HEK293 (cell line): ENCODE data around the gene RASA3.

Experiments used
- CTCF ChIP-seq: fragments of 450-650 bp; formaldehyde crosslinking; IDR thresholded peaks from 2 replicates; pipeline ENCODE4 v1.5.1; 2016; ENCODE audit warnings: missing biosample characterization, missing genetic modification characterization
- HOXA7 ChIP-seq: sonication (generic); formaldehyde crosslinking; IDR thresholded peaks from 2 replicates; pipeline ENCODE4 v1.8.1; 2022; ENCODE audit warnings: missing genetic modification reagents, borderline replicate concordance
- PRDM1 ChIP-seq: fragments of 450-650 bp; formaldehyde crosslinking; IDR thresholded peaks from 2 replicates; pipeline ENCODE4; 2016; ENCODE audit warnings: missing biosample characterization, missing genetic modification characterization
- TRIM28 ChIP-seq: IDR thresholded peaks from 2 replicates; pipeline ENCODE4 v1.6.1; 2011; ENCODE audit warnings: low read length, control low read depth, borderline replicate concordance
- ZBTB21 ChIP-seq: fragments of 450-650 bp; formaldehyde crosslinking; IDR thresholded peaks from 2 replicates; pipeline ENCODE4 v1.5.1; 2017; ENCODE audit warnings: missing biosample characterization, missing genetic modification characterization
- ZBTB8A ChIP-seq: fragments of 450-650 bp; formaldehyde crosslinking; IDR thresholded peaks from 2 replicates; pipeline ENCODE4 v1.5.1; 2016; ENCODE audit warnings: missing biosample characterization, missing genetic modification characterization
- ZNF138 ChIP-seq: fragments of 450-650 bp; formaldehyde crosslinking; IDR thresholded peaks from 2 replicates; pipeline ENCODE4 v1.5.1; 2016; ENCODE audit warnings: missing biosample characterization, missing genetic modification characterization, borderline replicate concordance
- ZNF776 ChIP-seq: fragments of 450-650 bp; formaldehyde crosslinking; IDR thresholded peaks from 2 replicates; pipeline ENCODE4 v1.5.0; 2017; ENCODE audit warnings: missing biosample characterization, missing genetic modification characterization, borderline replicate concordance
- ZNF837 ChIP-seq: fragments of 450-650 bp; formaldehyde crosslinking; IDR thresholded peaks from 2 replicates; pipeline ENCODE4 v1.5.1; 2016; ENCODE audit warnings: missing biosample characterization, missing genetic modification characterization
- ZSCAN30 ChIP-seq: fragments of 450-650 bp; IDR thresholded peaks from 2 replicates; pipeline ENCODE4 v1.5.1; 2018; ENCODE audit warnings: missing biosample characterization, mild to moderate bottlenecking, missing genetic modification characterization, moderate library complexity
- TF ChIP-seq, protein P1 (sequence below): fragments of 450-650 bp; formaldehyde crosslinking; IDR thresholded peaks from 2 replicates; pipeline ENCODE4 v1.5.1; 2016; ENCODE audit warnings: missing biosample characterization, missing genetic modification characterization
- TF ChIP-seq, protein P2 (sequence below): fragments of 450-650 bp; formaldehyde crosslinking; IDR thresholded peaks from 2 replicates; pipeline ENCODE4 v1.5.1; 2016; ENCODE audit warnings: missing biosample characterization, missing genetic modification characterization

GRCh38 chr13:114034481-114034891 lies 97.9 kb downstream of the RASA3 start:
- TF ChIP-seq ZBTB8A (tag by site-specific recombination) = no peak
- TF ChIP-seq CTCF (tag by site-specific recombination) = no peak
- TF ChIP-seq TRIM28 = no peak
- TF ChIP-seq ZNF138 (tag by site-specific recombination) = no peak
- TF ChIP-seq, protein P1, sequence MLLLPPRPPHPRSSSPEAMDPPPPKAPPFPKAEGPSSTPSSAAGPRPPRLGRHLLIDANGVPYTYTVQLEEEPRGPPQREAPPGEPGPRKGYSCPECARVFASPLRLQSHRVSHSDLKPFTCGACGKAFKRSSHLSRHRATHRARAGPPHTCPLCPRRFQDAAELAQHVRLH (tag by site-specific recombination) = no peak
- no peak for TF ChIP-seq ZNF776 (tag by site-specific recombination)
- TF ChIP-seq ZNF837 (tag by site-specific recombination) = no peak
- no peak for TF ChIP-seq PRDM1 (tag by site-specific recombination)
- no peak for TF ChIP-seq ZSCAN30 (tag by site-specific recombination)
- no peak for TF ChIP-seq HOXA7 (CRISPR knock-in tag)
- TF ChIP-seq, protein P2, sequence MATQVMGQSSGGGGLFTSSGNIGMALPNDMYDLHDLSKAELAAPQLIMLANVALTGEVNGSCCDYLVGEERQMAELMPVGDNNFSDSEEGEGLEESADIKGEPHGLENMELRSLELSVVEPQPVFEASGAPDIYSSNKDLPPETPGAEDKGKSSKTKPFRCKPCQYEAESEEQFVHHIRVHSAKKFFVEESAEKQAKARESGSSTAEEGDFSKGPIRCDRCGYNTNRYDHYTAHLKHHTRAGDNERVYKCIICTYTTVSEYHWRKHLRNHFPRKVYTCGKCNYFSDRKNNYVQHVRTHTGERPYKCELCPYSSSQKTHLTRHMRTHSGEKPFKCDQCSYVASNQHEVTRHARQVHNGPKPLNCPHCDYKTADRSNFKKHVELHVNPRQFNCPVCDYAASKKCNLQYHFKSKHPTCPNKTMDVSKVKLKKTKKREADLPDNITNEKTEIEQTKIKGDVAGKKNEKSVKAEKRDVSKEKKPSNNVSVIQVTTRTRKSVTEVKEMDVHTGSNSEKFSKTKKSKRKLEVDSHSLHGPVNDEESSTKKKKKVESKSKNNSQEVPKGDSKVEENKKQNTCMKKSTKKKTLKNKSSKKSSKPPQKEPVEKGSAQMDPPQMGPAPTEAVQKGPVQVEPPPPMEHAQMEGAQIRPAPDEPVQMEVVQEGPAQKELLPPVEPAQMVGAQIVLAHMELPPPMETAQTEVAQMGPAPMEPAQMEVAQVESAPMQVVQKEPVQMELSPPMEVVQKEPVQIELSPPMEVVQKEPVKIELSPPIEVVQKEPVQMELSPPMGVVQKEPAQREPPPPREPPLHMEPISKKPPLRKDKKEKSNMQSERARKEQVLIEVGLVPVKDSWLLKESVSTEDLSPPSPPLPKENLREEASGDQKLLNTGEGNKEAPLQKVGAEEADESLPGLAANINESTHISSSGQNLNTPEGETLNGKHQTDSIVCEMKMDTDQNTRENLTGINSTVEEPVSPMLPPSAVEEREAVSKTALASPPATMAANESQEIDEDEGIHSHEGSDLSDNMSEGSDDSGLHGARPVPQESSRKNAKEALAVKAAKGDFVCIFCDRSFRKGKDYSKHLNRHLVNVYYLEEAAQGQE (tag by site-specific recombination) = no peak
- TF ChIP-seq ZBTB21 (tag by site-specific recombination) = no peak
